CD4-positive, alpha-beta T cell (primary cell): Measurements from ENCODE around the gene CASR. TPM values are rescaled to one million over a fixed set of nuclear protein-coding genes. Genes with fewer than 3 reads are reported as not detected.

Experiments used
- ATAC-seq: fragments of 200-7000 bp; cut with Tn5 transposase; one replicate; pipeline ENCODE4 v1.10.0; 2022; ENCODE audit warnings: mild to moderate bottlenecking; ENCODE audit not compliant: poor library complexity
- CTCF ChIA-PET: fragments of 350-600 bp; sonication (Branson Sonifier 250); formaldehyde crosslinking; loops from one replicate; lab custom pipeline; 2021; ENCODE audit warnings: antibody characterized with exemption, inconsistent platforms; lab: Charles Lee
- POLR2A ChIA-PET: fragments of 350-600 bp; sonication (Branson Sonifier 250); formaldehyde crosslinking; loops from one replicate; lab custom pipeline; 2021; ENCODE audit warnings: antibody characterized with exemption, inconsistent platforms; lab: Charles Lee
- DNase-seq, 14 experiments: peaks; one replicate each; pipeline ENCODE4 v3.0.0-alpha.2; 2013 to 2020; ENCODE audit warnings: mixed read lengths in 2 of 14
- H3K27ac ChIP-seq, 2 donors: one replicate each; pipeline versions ENCODE4 v1.5.1 to v1.7.0; 2013; ENCODE audit warnings: low read length in 2 of 2, low read depth in 1 of 2, mild to moderate bottlenecking in 1 of 2
- H3K27me3 ChIP-seq, 2 experiments: 1 replicate in 1 of 2; 2 replicates in 1 of 2; pipeline versions ENCODE4 v1.6.1 to v1.7.0; 2013; ENCODE audit warnings: low read length in 2 of 2, control low read depth in 1 of 2, mild to moderate bottlenecking in 1 of 2, moderate library complexity in 1 of 2; ENCODE audit not compliant: insufficient read depth in 2 of 2, control insufficient read depth in 1 of 2
- H3K36me3 ChIP-seq: one replicate; pipeline ENCODE4 v1.6.1; 2013; ENCODE audit warnings: low read length, control low read depth; ENCODE audit not compliant: insufficient read depth
- H3K4me1 ChIP-seq: one replicate; pipeline ENCODE4 v1.6.1; 2013; ENCODE audit warnings: low read length, control low read depth; ENCODE audit not compliant: insufficient read depth
- H3K4me3 ChIP-seq: one replicate; pipeline ENCODE4 v1.5.1; 2013; ENCODE audit warnings: mild to moderate bottlenecking, low read length, moderate library complexity
- H3K9me3 ChIP-seq, 2 experiments: 1 replicate in 1 of 2; 2 replicates in 1 of 2; pipeline versions ENCODE4 v1.6.1 to v1.7.0; 2013; ENCODE audit warnings: low read length in 2 of 2, mild to moderate bottlenecking in 2 of 2, control low read depth in 1 of 2, moderate library complexity in 1 of 2; ENCODE audit not compliant: control insufficient read depth in 1 of 2, insufficient read depth in 1 of 2
- H3K27ac Mint-ChIP-seq: one replicate; pipeline ENCODE4 v1.8.0; 2020; ENCODE audit warnings: mixed read lengths
- H3K27me3 Mint-ChIP-seq: one replicate; pipeline ENCODE4 v1.8.0; 2021; ENCODE audit warnings: mixed read lengths
- H3K36me3 Mint-ChIP-seq: one replicate; pipeline ENCODE4 v1.8.0; 2021; ENCODE audit warnings: low read depth, mixed read lengths
- H3K4me1 Mint-ChIP-seq: one replicate; pipeline ENCODE4 v1.8.0; 2021; ENCODE audit warnings: low read depth, mixed read lengths
- H3K4me3 Mint-ChIP-seq: one replicate; pipeline ENCODE4 v1.8.0; 2020; ENCODE audit warnings: mild to moderate bottlenecking, mixed read lengths
- H3K9me3 Mint-ChIP-seq: one replicate; pipeline ENCODE4 v1.8.0; 2020; ENCODE audit warnings: mixed read lengths
- intact Hi-C, 2 experiments: fragments of 100-400 bp; cut with DNase I in 1 of 2; cut with micrococcal nuclease in 1 of 2; formaldehyde crosslinking; loops; one replicate each; pipeline versions ENCODE4 v1.15.1 to v1.9.0; 2023 to 2025; cut with DNase I, micrococcal nuclease
- total RNA-seq, 174 experiments: library from RNA in 2 of 174; stranded (reverse) in 2 of 174; gene quantifications; one replicate each; pipeline ENCODE4 v1.2.3 and lab custom pipeline; 2021 to 2026
- TF ChIP-seq, protein P1 (sequence below): fragments of 200-600 bp; IDR thresholded peaks from one replicate; pipeline ENCODE4 v1.8.0; 2022; ENCODE audit warnings: antibody characterized with exemption, mild to moderate bottlenecking

Gene CASR
- total RNA-seq, 2 experiments from 2014 or later, result 0.03 TPM

DNA sequence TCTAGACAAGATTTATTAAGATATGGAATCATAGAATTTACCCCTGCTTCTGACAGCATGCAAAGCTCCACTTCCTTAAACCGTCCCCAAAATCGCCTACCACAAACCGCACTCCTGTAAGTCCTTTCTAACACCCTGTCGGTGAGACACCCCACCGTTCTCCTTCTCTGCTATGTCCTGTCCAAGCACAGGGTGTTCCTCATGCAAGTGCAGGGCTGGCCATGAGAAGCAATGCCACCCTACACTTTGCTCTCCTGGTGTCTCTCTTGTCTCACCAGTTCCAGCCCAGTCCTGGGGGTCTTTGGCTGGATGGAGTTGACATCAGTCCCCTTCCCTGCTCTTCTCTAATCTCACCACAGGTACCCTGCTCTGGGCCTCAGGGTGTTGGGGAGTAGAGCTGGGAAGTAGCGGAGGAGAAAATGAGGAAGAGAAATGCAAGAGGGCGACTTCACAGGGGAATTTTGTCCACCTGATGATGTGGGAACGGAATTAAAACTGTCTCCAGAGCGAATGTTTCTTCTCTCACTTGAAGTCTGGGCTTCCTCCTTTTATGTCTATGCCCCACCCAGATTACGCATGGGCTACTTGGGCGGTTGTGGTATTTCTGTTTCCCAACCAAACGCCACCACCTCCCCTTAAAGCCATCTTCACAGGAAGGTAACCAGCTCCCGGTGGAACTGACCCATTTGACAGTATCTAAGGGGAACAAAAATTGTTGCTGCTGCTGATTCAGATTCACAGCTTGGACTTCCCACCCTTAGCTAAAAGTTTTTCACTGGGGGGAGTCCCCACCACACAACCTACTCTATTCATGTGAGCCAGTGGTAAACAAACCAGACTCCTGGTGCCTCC is 49.9 kb downstream of the CASR start:
- Histone ChIP-seq H3K27ac (no peak overlapping the region), H3K4me1 (peaks cover 14% of the 10 kb centered on the region), H3K27me3 (no peaks in the 10 kb centered on the region), H3K9me3 (no peaks in the 10 kb centered on the region), H3K4me3 (no peak overlapping the region), H3K36me3 (no peaks in the 10 kb centered on the region)
- CTCF ChIA-PET, result interaction anchor here (1.0 kb wide), 1 partner anchor 18 kb away, joined by 3 read pairs; no protein-coding TSS in a partner anchor
- no peak overlapping the region for H3K4me3 Mint-ChIP-seq
- POLR2A ChIA-PET, result no interaction called here
- H3K4me1 Mint-ChIP-seq, result peaks cover 14% of the 10 kb centered on the region
- DNase-seq (peak in 3 of 14 experiments; percentile 46 to 75 (median 67)), ATAC-seq (peak; percentile 34)
- no peaks in the 10 kb centered on the region for H3K36me3 Mint-ChIP-seq
- H3K27ac Mint-ChIP-seq, result no peak overlapping the region
- intact Hi-C loops, result no loop called here
- TF ChIP-seq, protein P1, sequence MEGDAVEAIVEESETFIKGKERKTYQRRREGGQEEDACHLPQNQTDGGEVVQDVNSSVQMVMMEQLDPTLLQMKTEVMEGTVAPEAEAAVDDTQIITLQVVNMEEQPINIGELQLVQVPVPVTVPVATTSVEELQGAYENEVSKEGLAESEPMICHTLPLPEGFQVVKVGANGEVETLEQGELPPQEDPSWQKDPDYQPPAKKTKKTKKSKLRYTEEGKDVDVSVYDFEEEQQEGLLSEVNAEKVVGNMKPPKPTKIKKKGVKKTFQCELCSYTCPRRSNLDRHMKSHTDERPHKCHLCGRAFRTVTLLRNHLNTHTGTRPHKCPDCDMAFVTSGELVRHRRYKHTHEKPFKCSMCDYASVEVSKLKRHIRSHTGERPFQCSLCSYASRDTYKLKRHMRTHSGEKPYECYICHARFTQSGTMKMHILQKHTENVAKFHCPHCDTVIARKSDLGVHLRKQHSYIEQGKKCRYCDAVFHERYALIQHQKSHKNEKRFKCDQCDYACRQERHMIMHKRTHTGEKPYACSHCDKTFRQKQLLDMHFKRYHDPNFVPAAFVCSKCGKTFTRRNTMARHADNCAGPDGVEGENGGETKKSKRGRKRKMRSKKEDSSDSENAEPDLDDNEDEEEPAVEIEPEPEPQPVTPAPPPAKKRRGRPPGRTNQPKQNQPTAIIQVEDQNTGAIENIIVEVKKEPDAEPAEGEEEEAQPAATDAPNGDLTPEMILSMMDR, result no peak
- peaks cover 11% of the 10 kb centered on the region for H3K27me3 Mint-ChIP-seq
- no peaks in the 10 kb centered on the region for H3K9me3 Mint-ChIP-seq

DNA sequence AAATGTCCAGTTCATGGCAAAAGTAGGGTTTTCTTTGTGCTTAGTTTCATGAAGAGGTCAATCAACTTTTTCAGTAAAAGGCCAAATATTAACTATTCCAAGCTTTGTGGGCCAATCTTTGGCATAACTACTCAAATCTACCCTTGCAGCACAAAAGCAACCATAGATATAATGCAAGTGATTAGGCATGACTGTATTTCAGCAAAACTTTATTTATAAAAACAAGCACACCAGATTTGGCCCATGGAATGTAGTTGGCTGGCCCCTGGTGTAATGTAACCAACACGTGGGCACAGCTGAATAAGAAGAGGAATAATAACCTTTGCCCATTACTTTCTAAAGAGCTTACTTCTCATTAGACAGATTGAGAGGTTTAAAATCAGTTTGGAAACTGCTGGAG is 50.6 kb downstream of the CASR start:
- ATAC-seq, result no peak
- POLR2A ChIA-PET, result no interaction called here
- H3K9me3 Mint-ChIP-seq, result no peaks in the 10 kb centered on the region

GRCh38 chr3:122235147-122235546 is 51.7 kb downstream of the CASR start:
- Mint-ChIP-seq H3K27me3 (peaks cover 19% of the 10 kb centered on the region), H3K9me3 (no peaks in the 10 kb centered on the region), H3K27ac (no peak overlapping the region), H3K36me3 (no peaks in the 10 kb centered on the region), H3K4me1 (peaks cover 14% of the 10 kb centered on the region), H3K4me3 (no peak overlapping the region)
- ChIA-PET POLR2A (no interaction called here), CTCF (no interaction called here)
- H3K27ac ChIP-seq, result no peak overlapping the region
- intact Hi-C loops, result no loop called here
- no peaks in the 10 kb centered on the region for H3K36me3 ChIP-seq
- no peaks in the 10 kb centered on the region for H3K27me3 ChIP-seq
- H3K9me3 ChIP-seq, result no peaks in the 10 kb centered on the region
- peak in 2 of 14 experiments; percentile 21 to 30 for DNase-seq
- H3K4me3 ChIP-seq, result no peak overlapping the region
- TF ChIP-seq, protein P1, result no peak
- peaks cover 14% of the 10 kb centered on the region for H3K4me1 ChIP-seq
- no peak for ATAC-seq

More for the DNA sequence above, 50.6 kb downstream of the CASR start:
- intact Hi-C loops, result no loop called here
- Mint-ChIP-seq H3K27ac (no peak overlapping the region), H3K4me1 (peaks cover 14% of the 10 kb centered on the region), H3K4me3 (no peak overlapping the region), H3K27me3 (peaks cover 14% of the 10 kb centered on the region), H3K36me3 (no peaks in the 10 kb centered on the region)
- CTCF ChIA-PET, result interaction anchor here (1.0 kb wide), 1 partner anchor 17 kb away, joined by 3 read pairs; no protein-coding TSS in a partner anchor
- no peak for DNase-seq
- Histone ChIP-seq H3K4me1 (peaks cover 14% of the 10 kb centered on the region), H3K27me3 (no peaks in the 10 kb centered on the region), H3K36me3 (no peaks in the 10 kb centered on the region), H3K9me3 (no peaks in the 10 kb centered on the region), H3K4me3 (no peak overlapping the region), H3K27ac (no peak overlapping the region)
- TF ChIP-seq, protein P1, result no peak
